H9 (cell line): Measurements from ENCODE around the gene KRT6C. TPM values are rescaled to one million over a fixed set of nuclear protein-coding genes. Genes with fewer than 3 reads are reported as not detected.

Experiments used
- DNase-seq: peaks from one replicate; pipeline ENCODE4 v3.0.0-alpha.2; 2017
- H2AFZ ChIP-seq: one replicate; pipeline ENCODE4 v1.6.1; 2013; ENCODE audit warnings: mild to moderate bottlenecking, low read length, control low read depth, moderate library complexity
- H2AK5ac ChIP-seq: 2 replicates; pipeline ENCODE4 v1.6.1; 2013; ENCODE audit warnings: low read length, control low read depth, mixed read lengths; ENCODE audit not compliant: insufficient read length
- H2BK120ac ChIP-seq: one replicate; pipeline ENCODE4 v1.6.1; 2013; ENCODE audit warnings: low read depth, mild to moderate bottlenecking, low read length, control low read depth, inconsistent platforms; ENCODE audit not compliant: poor library complexity, severe bottlenecking
- H2BK12ac ChIP-seq: 2 replicates; pipeline ENCODE4 v1.6.1; 2013; ENCODE audit warnings: low read length, control low read depth, mixed read lengths, low read depth; ENCODE audit not compliant: insufficient read length
- H2BK15ac ChIP-seq: 2 replicates; pipeline ENCODE4 v1.6.1; 2013; ENCODE audit warnings: low read depth, low read length, control low read depth
- H2BK20ac ChIP-seq: one replicate; pipeline ENCODE4 v1.6.1; 2013; ENCODE audit warnings: low read depth, mild to moderate bottlenecking, low read length, control low read depth, inconsistent platforms; ENCODE audit not compliant: poor library complexity, severe bottlenecking
- H2BK5ac ChIP-seq: 2 replicates; pipeline ENCODE4 v1.6.1; 2013; ENCODE audit warnings: low read length, control low read depth, mixed read lengths; ENCODE audit not compliant: insufficient read length
- H3K14ac ChIP-seq: 2 replicates; pipeline ENCODE4 v1.6.1; 2013; ENCODE audit warnings: low read length, control low read depth; ENCODE audit not compliant: insufficient read depth
- H3K18ac ChIP-seq: 2 replicates; pipeline ENCODE4 v1.6.1; 2013; ENCODE audit warnings: low read depth, mild to moderate bottlenecking, mixed read lengths, low read length, control low read depth; ENCODE audit not compliant: insufficient read length
- H3K23ac ChIP-seq: 2 replicates; pipeline ENCODE4 v1.6.1; 2013; ENCODE audit warnings: low read length, control low read depth, mixed read lengths, low read depth; ENCODE audit not compliant: insufficient read length
- H3K23me2 ChIP-seq: 2 replicates; pipeline ENCODE4 v1.6.1; 2013; ENCODE audit warnings: low read depth, mild to moderate bottlenecking, mixed read lengths, low read length, control low read depth; ENCODE audit not compliant: insufficient read length, poor library complexity, severe bottlenecking
- H3K27ac ChIP-seq: 2 replicates; pipeline ENCODE4 v1.5.1; 2013; ENCODE audit warnings: low read length, control low read depth, mixed read lengths, low read depth; ENCODE audit not compliant: insufficient read length
- H3K27me3 ChIP-seq: 2 replicates; pipeline ENCODE4 v1.6.1; 2013; ENCODE audit warnings: low read length, control low read depth, inconsistent platforms; ENCODE audit not compliant: insufficient read depth
- H3K4ac ChIP-seq: 2 replicates; pipeline ENCODE4 v1.6.1; 2013; ENCODE audit warnings: low read depth, mild to moderate bottlenecking, control low read depth, inconsistent platforms, low read length, moderate library complexity
- H3K4me1 ChIP-seq: 2 replicates; pipeline ENCODE4 v1.6.1; 2013; ENCODE audit warnings: low read length, control low read depth, inconsistent platforms; ENCODE audit not compliant: insufficient read depth
- H3K4me2 ChIP-seq: 2 replicates; pipeline ENCODE4 v1.6.1; 2013; ENCODE audit warnings: low read length, control low read depth, mixed read lengths; ENCODE audit not compliant: insufficient read length, insufficient read depth
- H3K56ac ChIP-seq: 2 replicates; pipeline ENCODE4 v1.6.1; 2013; ENCODE audit warnings: low read depth, mild to moderate bottlenecking, mixed read lengths, low read length, control low read depth; ENCODE audit not compliant: insufficient read length
- H3K79me1 ChIP-seq: 2 replicates; pipeline ENCODE4 v1.6.1; 2013; ENCODE audit warnings: low read depth, mild to moderate bottlenecking, moderate library complexity, low read length, control low read depth, inconsistent platforms; ENCODE audit not compliant: insufficient read depth, poor library complexity, severe bottlenecking
- H3K79me2 ChIP-seq: 2 replicates; pipeline ENCODE4 v1.6.1; 2013; ENCODE audit warnings: low read length, control low read depth, inconsistent platforms; ENCODE audit not compliant: insufficient read depth
- H3K9ac ChIP-seq: 2 replicates; pipeline ENCODE4 v1.6.1; 2013; ENCODE audit warnings: low read length, control low read depth, mixed read lengths; ENCODE audit not compliant: insufficient read length; ENCODE audit errors: extremely low read depth
- H3K9me3 ChIP-seq: one replicate; pipeline ENCODE4 v1.6.1; 2013; ENCODE audit warnings: low read depth, low read length, inconsistent platforms; ENCODE audit not compliant: control insufficient read depth
- H3T11ph ChIP-seq: one replicate; pipeline ENCODE4 v1.6.1; 2013; ENCODE audit warnings: mild to moderate bottlenecking, low read length, control low read depth, inconsistent platforms
- H4K20me1 ChIP-seq: one replicate; pipeline ENCODE4 v1.6.1; 2013; ENCODE audit not compliant: control insufficient read depth, insufficient read length, insufficient read depth
- H4K5ac ChIP-seq: 2 replicates; pipeline ENCODE4 v1.6.1; 2013; ENCODE audit warnings: low read depth, mild to moderate bottlenecking, mixed read lengths, low read length, control low read depth; ENCODE audit not compliant: insufficient read length
- H4K8ac ChIP-seq: replicated peaks from 2 replicates; pipeline ENCODE4 v1.6.1; 2013; ENCODE audit warnings: low read length, control low read depth, mixed read lengths, low read depth; ENCODE audit not compliant: insufficient read length
- H4K91ac ChIP-seq: 2 replicates; pipeline ENCODE4 v1.6.1; 2013; ENCODE audit warnings: low read depth, mild to moderate bottlenecking, moderate library complexity, mixed read lengths, low read length, control low read depth; ENCODE audit not compliant: insufficient read length
- H3K27ac Mint-ChIP-seq, 3 experiments: 2 replicates in 2 of 3; 3 replicates in 1 of 3; pipeline ENCODE4 v1.8.0; 2020 to 2021; ENCODE audit warnings: mixed read lengths in 3 of 3, mild to moderate bottlenecking in 1 of 3, moderate library complexity in 1 of 3
- H3K27me3 Mint-ChIP-seq: 2 replicates; pipeline ENCODE4 v1.8.0; 2021; ENCODE audit warnings: low read depth, mild to moderate bottlenecking, moderate library complexity, mixed read lengths
- H3K36me3 Mint-ChIP-seq, 3 experiments: 2 replicates in 2 of 3; 3 replicates in 1 of 3; pipeline ENCODE4 v1.8.0; 2020 to 2021; ENCODE audit warnings: low read depth in 3 of 3, mixed read lengths in 3 of 3; ENCODE audit not compliant: insufficient read depth in 1 of 3
- H3K4me1 Mint-ChIP-seq, 2 experiments: 2 replicates each; pipeline ENCODE4 v1.8.0; 2020; ENCODE audit warnings: mixed read lengths in 2 of 2
- H3K4me3 Mint-ChIP-seq, 2 experiments: 2 replicates in 1 of 2; 3 replicates in 1 of 2; pipeline ENCODE4 v1.8.0; 2020 to 2021; ENCODE audit warnings: mild to moderate bottlenecking in 2 of 2, mixed read lengths in 2 of 2, moderate library complexity in 1 of 2
- H3K9me3 Mint-ChIP-seq, 2 experiments: 2 replicates in 1 of 2; 3 replicates in 1 of 2; pipeline ENCODE4 v1.8.0; 2020; ENCODE audit warnings: mild to moderate bottlenecking in 2 of 2, mixed read lengths in 2 of 2, moderate library complexity in 1 of 2
- CTCF ChIP-seq: fragments of 200-600 bp; sonication (generic); conservative IDR thresholded peaks from 3 replicates; pipeline ENCODE4 v1.8.0; 2021; ENCODE audit warnings: antibody characterized with exemption, mild to moderate bottlenecking
- WGBS: extraction: QIAGEN DNeasy Blood & Tissue Kit; methylation state at CpG from one replicate; pipeline ENCODE4 v1.1.7; 2013; ENCODE audit warnings: missing lambda C conversion rate, low lambda C conversion rate, mixed read lengths; ENCODE audit not compliant: insufficient read length; ENCODE audit errors: extremely low coverage; 5-methylcytosine and 5-hydroxymethylcytosine counted together
- total RNA-seq: library from RNA; stranded (reverse); gene quantifications from 2 replicates; pipeline ENCODE4 v1.2.1, GENCODE V29; 2021

The KRT6C gene
- total RNA-seq, 1 experiment from 2014 or later = not detected

GRCh38 chr12:52517888-52518287 is 44.3 kb upstream of the KRT6C start:
- Mint-ChIP-seq H3K4me1 (peaks cover 15 to 20% of the 10 kb centered on the region in 2 experiments), H3K27me3 (peaks cover 6% of the 10 kb centered on the region), H3K9me3 (no peaks in the 10 kb centered on the region; a peak in 2 of 5 replicates), H3K36me3 (no peaks in the 10 kb centered on the region), H3K27ac (no peak overlapping the region), H3K4me3 (no peak overlapping the region)
- no peak overlapping the region for H3K27ac ChIP-seq
- no peak overlapping the region for H3K4ac ChIP-seq
- H3K27me3 ChIP-seq = no peaks in the 10 kb centered on the region
- no peaks in the 10 kb centered on the region for H3K4me1 ChIP-seq
- H2BK5ac ChIP-seq = no peak overlapping the region
- no peak overlapping the region for H2AFZ ChIP-seq
- no peak overlapping the region for H4K8ac ChIP-seq
- no peak overlapping the region for H2BK120ac ChIP-seq
- H3K56ac ChIP-seq = no peak overlapping the region
- no peak overlapping the region for H3K9ac ChIP-seq
- no peak overlapping the region for H3K18ac ChIP-seq
- no peak overlapping the region for H2BK20ac ChIP-seq
- no peaks in the 10 kb centered on the region for H3K9me3 ChIP-seq
- WGBS = no CpG with 5 or more reads among the region's 5 CpGs
- no peak for DNase-seq
- H4K5ac ChIP-seq = no peak overlapping the region
- H3K23me2 ChIP-seq = no peaks in the 10 kb centered on the region
- H3K14ac ChIP-seq = no peak overlapping the region
- no peaks in the 10 kb centered on the region for H3K79me2 ChIP-seq
- no peak overlapping the region for H3T11ph ChIP-seq
- no peak overlapping the region for H3K23ac ChIP-seq
- H4K91ac ChIP-seq = no peak overlapping the region
- H2AK5ac ChIP-seq = no peak overlapping the region
- no peaks in the 10 kb centered on the region for H3K79me1 ChIP-seq
- H3K4me2 ChIP-seq = no peak overlapping the region
- no peak for TF ChIP-seq CTCF
- no peak overlapping the region for H2BK15ac ChIP-seq
- no peak overlapping the region for H2BK12ac ChIP-seq
- H4K20me1 ChIP-seq = no peaks in the 10 kb centered on the region
